Adipose tissue (tissue), 3 donors: Measurements from ENCODE around the gene ARL2. TPM values are rescaled to one million over a fixed set of nuclear protein-coding genes. Genes with fewer than 3 reads are reported as not detected.

Experiments
- H3K27ac ChIP-seq: one replicate; pipeline ENCODE4 v1.5.1; 2013; ENCODE audit warnings: low read depth, low read length
- WGBS, 3 donors: extraction: QIAGEN DNeasy Blood & Tissue Kit; methylation state at CpG; one replicate each; pipeline ENCODE4 v1.1.7; 2013; 5-methylcytosine and 5-hydroxymethylcytosine counted together
- polyA plus RNA-seq, 3 donors: library from polyadenylated mRNA; stranded (reverse); fragments of 200-250 nt; gene quantifications; one replicate each; pipeline ENCODE4 v1.2.3, GENCODE V29; 2013
- donor health status: healthy with polysubstance abuse.
- donor health status: Bipolar disorder and iron deficiency.
- donor health status: healthy.

ARL2 gene
- polyA plus RNA-seq, 3 donors = 57.9 to 226 (median 169) TPM

- 41 to 89% (median 77%) methylated on average over 6 of the region's 6 CpGs for WGBS, 3 donors
- H3K27ac ChIP-seq = no peak overlapping the region
Observed at GRCh38 chr11:65036931-65037330, 23.0 kb downstream of the ARL2 start.

- 11 to 21% (median 19%) methylated on average over 7 of the region's 7 CpGs for WGBS, 3 donors
- H3K27ac ChIP-seq = no peak overlapping the region
Observed at GRCh38 chr11:65040520-65040846, 26.5 kb downstream of the ARL2 start.

- no peak within 1 kb of the TSS for H3K27ac ChIP-seq
- WGBS, 3 donors = 0% methylated on average over 65 to 91 of the region's 91 CpGs
Observed at GRCh38 chr11:65040847-65041622, 27.1 kb downstream of the ARL2 start, which contains the start of gene SAC3D1. Gene SAC3D1 (plus strand): TSS chr11:65041210. CDS start chr11:65041293, 83 bp downstream.

GRCh38 chr11:65042891-65043290 lies 28.9 kb downstream of the ARL2 start:
- no peak overlapping the region for H3K27ac ChIP-seq
- WGBS, 3 donors = 91 to 94% (median 92%) methylated on average over 6 of the region's 6 CpGs

DNA sequence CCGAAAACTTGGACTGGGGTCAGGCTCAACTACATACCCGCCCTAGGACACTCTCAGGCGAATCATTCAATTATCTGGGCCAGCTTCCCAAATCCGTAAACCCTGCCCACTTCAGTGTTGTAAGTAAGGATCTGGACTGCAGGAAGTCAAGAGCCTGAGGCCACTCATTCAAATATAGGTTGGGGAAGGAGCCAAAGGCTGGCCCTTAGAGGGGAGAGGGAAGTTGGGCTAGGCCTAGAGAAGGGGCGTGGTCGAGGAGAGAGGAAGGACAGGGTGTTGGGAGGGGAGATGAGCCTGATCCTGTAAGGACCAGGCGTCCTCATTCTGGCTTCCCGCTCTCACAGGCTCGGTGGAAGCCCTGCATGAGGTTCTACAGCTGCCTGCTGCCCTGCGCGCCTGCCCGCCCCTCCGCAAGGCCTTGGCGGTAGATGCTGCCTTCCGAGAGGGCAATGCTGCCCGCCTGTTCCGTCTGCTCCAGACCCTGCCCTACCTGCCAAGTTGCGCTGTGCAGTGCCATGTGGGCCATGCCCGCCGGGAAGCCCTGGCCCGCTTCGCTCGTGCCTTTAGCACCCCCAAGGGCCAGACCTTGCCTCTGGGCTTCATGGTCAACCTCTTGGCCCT lies 30.0 kb downstream of the ARL2 start:
- H3K27ac ChIP-seq = no peak overlapping the region
- WGBS, 3 donors = 68 to 88% (median 72%) methylated on average over 19 to 23 of the region's 23 CpGs

- 87 to 96% (median 94%) methylated on average over 5 of the region's 5 CpGs for WGBS, 3 donors
- H3K27ac ChIP-seq = no peak overlapping the region
Observed at GRCh38 chr11:65045061-65045460, 31.1 kb downstream of the ARL2 start.

- 84 to 88% (median 87%) methylated on average over 7 of the region's 7 CpGs for whole genome bisulfite sequencing, 3 donors
- H3K27ac ChIP-seq = no peak overlapping the region
Observed at GRCh38 chr11:65045728-65046127, 31.8 kb downstream of the ARL2 start.

GRCh38 chr11:65047581-65048422 lies 33.8 kb downstream of the ARL2 start:
- H3K27ac ChIP-seq = no peak overlapping the region
- WGBS, 3 donors = 8 to 37% (median 12%) methylated on average over 46 to 56 of the region's 56 CpGs

GRCh38 chr11:65051398-65051858 lies 37.5 kb downstream of the ARL2 start:
- 76 to 84% (median 84%) methylated on average over 9 of the region's 9 CpGs for whole genome bisulfite sequencing, 3 donors
- H3K27ac ChIP-seq = no peak overlapping the region

DNA sequence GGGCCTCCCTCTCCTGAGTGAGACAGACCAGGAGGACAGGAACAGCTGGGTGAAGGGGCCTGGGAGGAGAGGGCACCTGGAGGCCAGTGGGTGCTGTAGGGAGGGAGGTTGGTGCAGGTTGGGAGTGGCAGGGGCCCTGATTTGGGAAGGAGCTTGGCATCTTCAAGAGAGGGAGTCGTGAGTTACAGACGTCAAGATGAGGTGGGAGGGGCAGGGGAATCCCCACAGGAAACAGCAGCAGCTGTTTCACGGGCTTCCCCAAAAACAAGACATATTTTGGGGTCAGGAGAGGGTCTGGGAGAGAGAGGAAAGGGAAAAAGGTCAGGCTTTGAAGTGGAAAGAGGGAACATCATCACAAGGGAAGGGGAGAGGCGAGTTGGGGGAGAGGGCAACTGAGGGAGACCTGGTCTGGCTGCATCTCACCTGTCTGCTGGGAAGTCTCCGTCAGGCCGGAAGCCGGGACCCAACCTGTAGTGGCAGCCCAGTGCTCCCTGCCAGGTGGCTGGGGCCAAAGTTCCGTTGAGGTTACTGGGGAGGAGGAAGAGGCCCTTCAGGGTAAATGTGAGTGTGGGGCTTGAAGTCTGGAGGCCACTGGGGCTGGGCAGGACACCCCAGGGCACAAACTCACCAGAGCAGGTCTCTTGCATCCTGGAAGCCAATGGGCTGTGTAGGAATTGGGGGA lies 40.0 kb downstream of the ARL2 start:
- no peak overlapping the region for H3K27ac ChIP-seq
- 29 to 61% (median 32%) methylated on average over 8 of the region's 8 CpGs for WGBS, 3 donors

DNA sequence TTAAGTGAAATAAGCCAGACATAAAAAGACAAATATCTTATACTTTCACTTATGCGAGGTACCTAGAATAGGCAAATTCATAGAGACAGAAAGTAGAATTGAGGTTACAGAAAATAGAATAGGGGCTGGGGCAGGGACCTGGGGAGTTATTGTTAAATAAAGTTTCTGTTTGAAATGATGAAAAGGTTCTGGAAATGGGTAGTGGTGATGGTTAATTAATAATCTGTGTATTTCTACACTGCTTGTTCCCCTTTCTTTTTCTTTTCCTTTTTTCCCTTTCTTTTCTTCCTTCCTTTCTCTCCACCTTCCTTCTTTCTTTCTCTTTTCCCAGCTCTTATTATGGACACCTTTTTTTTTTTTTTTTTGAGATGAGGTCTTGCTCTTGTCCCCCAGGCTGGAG lies 41.6 kb downstream of the ARL2 start:
- WGBS, 3 donors = 78 to 94% (median 78%) methylated on average over 1 of the region's 1 CpG

DNA sequence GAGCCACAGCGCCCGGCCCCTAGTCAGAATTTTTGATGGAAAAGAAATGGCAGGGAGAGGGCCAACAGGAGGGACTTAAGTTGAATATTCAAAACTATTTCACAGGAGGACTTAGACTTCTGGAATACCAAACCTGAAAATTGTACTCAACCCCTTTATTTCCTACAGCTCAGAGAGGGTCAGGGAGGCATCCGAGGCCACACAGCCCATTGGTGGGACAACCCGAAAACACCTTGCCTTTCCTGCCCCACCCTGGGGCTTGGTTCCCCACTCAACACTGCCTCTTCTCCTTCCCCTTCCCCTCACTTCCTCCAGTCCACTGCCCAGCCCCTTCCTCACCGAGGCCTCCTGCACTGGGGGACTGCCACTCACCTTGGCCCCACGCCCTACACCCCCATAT lies 43.0 kb downstream of the ARL2 start:
- H3K27ac ChIP-seq = no peak overlapping the region
- WGBS, 3 donors = 90 to 91% (median 90%) methylated on average over 6 of the region's 6 CpGs

More for the DNA sequence above, 41.6 kb downstream of the ARL2 start:
- no peak overlapping the region for H3K27ac ChIP-seq

- H3K27ac ChIP-seq = no peak overlapping the region
- 82 to 94% (median 88%) methylated on average over 7 of the region's 7 CpGs for WGBS, 3 donors
Observed at GRCh38 chr11:65057526-65057925, 43.6 kb downstream of the ARL2 start.

DNA sequence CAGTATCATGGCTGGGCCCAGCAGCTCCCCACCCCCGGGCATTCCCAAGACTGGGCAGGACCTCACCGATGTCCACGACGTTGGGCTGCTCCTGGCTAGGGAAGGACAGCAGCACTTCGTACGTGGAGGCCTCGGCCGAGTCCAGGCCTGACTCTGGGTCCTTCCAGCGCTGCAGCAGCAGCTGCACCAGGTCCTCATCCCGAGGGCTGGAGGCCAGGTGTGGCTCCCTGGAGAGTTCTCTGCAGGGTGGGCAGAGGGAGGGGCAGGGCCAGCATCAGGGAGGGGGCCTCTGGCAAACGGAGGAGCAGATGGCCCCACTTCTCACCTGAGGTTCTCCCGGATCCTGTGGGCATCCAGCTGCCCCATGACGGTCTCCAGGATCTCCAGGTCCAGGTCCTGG lies 44.1 kb downstream of the ARL2 start:
- 71 to 79% (median 73%) methylated on average over 13 of the region's 13 CpGs for WGBS, 3 donors
- no peak overlapping the region for H3K27ac ChIP-seq

GRCh38 chr11:65058419-65059054 lies 44.6 kb downstream of the ARL2 start, which contains the start of gene NAALADL1:
Gene NAALADL1 (minus strand): TSS chr11:65058553. CDS start chr11:65058521, 32 bp downstream.
- H3K27ac ChIP-seq = no peak within 1 kb of the TSS
- 65 to 81% (median 78%) methylated on average over 7 to 8 of the region's 8 CpGs for WGBS, 3 donors

DNA sequence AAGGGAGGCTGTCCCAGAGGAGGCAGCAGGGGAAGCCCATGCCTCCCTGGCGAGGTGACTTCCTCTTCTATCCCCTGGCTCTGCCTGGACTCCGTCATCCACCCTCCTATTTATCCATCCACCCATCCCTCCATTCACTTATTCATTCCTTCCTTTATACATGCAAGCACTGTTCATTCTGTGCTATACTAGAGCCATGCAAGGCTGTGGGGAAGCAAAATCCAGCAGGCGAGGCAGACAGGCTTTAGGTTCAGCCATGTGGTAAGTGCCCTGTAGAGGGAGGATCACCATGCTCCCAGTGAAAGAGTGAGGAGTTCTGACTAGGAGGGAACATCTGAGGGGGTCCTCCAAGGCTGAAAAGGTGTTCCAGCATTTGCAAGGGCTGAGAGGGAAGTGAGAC lies 45.6 kb downstream of the ARL2 start:
- no peak overlapping the region for H3K27ac ChIP-seq
- WGBS, 3 donors = 33 to 59% (median 46%) methylated on average over 3 of the region's 3 CpGs

- WGBS, 3 donors = 48 to 51% (median 51%) methylated on average over 10 of the region's 10 CpGs
- no peak overlapping the region for H3K27ac ChIP-seq
Observed at GRCh38 chr11:65059959-65060824, 46.2 kb downstream of the ARL2 start.
